Activated CD4-positive, alpha-beta T cell treated with anti-CD3 and anti-CD28 coated beads for 1 hour (primary cell): ENCODE data around the gene RSAD2.
A peak's percentile ranks its signal among the peaks of the same experiment; 100 is the strongest.
"Not testable (repeated sequence)": the region's sequence is repeated elsewhere in the genome, so short reads cannot be mapped to it uniquely, and the experiment has no call there.

Source experiments
- DNase-seq: peaks from one replicate; pipeline ENCODE4 v3.0.0-alpha.2; 2020

The RSAD2 gene

GRCh38 chr2:6865346-6866274 is 12.0 kb upstream of the RSAD2 start, which contains the start of gene CMPK2:
CMPK2 (minus strand) TSS chr2:6865907; CDS start chr2:6865696, 211 bp downstream.
- peak; percentile 95 for DNase-seq

DNA sequence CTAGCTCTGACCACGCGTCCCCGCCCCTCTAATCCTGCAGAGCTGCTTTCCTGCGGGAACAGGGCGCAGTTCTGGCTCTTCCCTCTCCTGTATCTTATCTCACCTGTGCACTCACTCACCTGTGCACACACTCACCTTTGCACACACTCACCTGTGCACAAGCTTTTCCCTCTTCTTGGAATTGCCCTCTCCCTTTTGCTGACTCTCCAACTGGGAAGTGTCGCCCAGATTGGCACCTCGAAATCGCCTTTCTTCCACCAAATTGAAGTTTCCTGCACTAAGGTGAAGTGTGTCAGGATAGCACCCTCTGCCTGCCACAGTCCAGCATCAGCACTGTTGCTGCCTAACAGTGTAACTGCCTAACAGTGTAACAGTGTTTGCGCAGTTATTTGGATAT is 11.3 kb upstream of the RSAD2 start:
- DNase-seq = peak; percentile 55

- DNase-seq = no peak
Observed at GRCh38 chr2:6866982-6867381, 10.6 kb upstream of the RSAD2 start.

- DNase-seq = no peak
Observed at GRCh38 chr2:6872394-6872793, 5.2 kb upstream of the RSAD2 start.

GRCh38 chr2:6874032-6874431 is 3.5 kb upstream of the RSAD2 start:
- DNase-seq = no peak

- DNase-seq = no peak
Observed at GRCh38 chr2:6876309-6876708, 1.3 kb upstream of the RSAD2 start.

GRCh38 chr2:6878549-6878948 is 972 bp downstream of the RSAD2 start:
- DNase-seq = no peak

- DNase-seq = no peak
Observed at GRCh38 chr2:6879011-6879410, 1.4 kb downstream of the RSAD2 start.

GRCh38 chr2:6880200-6880733 is 2.7 kb downstream of the RSAD2 start:
- no peak for DNase-seq

- DNase-seq = no peak
Observed at GRCh38 chr2:6881046-6881445, 3.5 kb downstream of the RSAD2 start.

DNA sequence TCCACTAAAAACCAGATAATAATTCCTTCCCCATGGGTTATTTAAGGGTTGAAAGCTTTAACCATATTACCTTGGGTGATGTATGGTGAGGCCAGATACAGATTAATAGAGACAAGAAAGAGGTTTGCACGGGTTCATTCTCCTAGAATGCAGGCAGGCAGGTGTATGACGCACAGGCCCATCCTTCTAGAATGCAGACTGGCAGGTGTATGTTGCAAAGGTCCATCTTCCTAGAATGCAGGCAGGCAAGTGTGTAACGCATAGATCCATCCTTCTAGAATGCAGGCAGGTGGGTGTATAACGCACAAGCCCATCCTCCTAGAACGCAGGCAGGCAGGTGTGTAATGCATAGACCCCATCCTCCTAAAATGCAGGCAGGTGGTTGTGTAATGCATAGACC is 3.9 kb downstream of the RSAD2 start:
- DNase-seq = no peak

DNA sequence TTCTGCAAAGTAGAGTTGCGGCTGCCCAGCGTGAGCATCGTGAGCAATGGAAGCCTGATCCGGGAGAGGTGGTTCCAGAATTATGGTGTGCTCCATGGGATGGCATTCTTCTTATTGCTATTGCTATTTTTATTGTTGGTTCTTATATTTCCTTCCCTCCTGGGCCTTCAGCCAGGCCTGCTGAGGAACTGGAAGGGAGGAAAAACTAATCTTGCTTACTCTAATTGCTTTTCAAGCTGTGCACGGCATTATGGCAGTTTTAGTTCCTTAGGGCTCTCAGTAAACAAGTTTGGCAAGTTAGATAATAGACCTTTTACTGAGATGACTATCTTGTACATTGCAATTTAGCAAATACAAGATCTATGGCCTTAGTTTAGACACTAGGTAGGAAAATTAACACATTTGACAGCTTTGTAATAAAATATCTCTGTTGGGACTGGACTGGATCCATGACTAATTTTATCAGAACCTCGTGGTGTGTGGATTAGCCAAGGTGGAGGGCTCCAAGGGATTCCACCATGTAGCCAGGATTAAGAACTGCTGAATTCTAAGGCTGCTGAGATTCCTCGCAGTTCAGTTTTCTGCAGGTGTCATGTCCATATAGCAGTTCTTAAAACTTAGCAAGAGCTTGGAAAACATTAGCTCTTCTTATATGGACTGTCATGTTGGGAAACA is 6.0 kb downstream of the RSAD2 start:
- DNase-seq = no peak

- DNase-seq = no peak
Observed at GRCh38 chr2:6885551-6885950, 8.0 kb downstream of the RSAD2 start.

DNA sequence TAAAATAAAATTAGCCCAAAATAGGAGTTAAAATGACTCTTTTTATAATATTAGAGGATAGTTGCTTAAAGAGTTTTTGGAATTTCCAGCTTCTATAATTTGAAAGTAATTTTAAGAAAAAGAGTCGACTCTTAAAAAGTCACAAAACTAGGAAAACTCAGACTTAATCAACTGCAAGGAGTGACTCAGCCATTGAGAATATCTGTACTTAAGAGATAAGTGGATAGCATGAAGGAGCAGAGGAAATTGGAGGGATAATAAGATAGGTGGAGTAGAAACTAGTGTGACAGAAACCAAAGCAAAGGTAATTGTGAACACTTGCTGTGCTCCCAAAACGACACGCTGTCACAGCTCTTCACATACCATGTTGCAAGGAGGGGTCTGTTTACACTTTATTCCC is 8.4 kb downstream of the RSAD2 start:
- DNase-seq = no peak

GRCh38 chr2:6887751-6888192 is 10.2 kb downstream of the RSAD2 start:
- no peak for DNase-seq

- no peak for DNase-seq
Observed at GRCh38 chr2:6888724-6889123, 11.1 kb downstream of the RSAD2 start.

DNA sequence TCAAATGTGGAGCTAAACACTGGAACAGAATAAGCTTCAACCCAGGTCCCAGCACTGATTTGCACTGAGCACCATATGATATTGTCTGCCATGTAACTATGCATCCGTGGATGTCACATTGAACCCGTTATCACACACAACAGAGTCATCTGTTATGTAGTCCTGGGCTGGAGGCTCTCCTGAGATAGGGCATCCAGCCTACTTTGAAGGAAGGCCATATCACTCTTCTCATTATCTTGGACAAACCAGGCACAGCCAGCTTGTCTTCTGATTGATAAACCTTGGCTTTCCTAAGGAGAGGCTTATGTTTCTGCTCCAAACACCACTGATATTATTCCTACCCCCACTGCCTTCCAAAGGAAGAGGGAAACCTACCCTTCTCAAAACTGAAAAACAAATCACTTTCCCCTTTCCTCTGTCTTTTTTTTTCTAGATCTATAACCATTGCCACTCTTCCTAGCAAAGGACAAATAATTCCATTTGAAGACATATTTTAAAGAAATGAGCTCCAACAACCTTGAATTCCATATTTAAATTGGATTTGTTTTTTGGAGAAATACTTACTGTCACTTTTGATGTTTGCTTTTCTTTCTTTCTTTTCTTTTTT is 16.4 kb downstream of the RSAD2 start:
- no peak for DNase-seq

DNA sequence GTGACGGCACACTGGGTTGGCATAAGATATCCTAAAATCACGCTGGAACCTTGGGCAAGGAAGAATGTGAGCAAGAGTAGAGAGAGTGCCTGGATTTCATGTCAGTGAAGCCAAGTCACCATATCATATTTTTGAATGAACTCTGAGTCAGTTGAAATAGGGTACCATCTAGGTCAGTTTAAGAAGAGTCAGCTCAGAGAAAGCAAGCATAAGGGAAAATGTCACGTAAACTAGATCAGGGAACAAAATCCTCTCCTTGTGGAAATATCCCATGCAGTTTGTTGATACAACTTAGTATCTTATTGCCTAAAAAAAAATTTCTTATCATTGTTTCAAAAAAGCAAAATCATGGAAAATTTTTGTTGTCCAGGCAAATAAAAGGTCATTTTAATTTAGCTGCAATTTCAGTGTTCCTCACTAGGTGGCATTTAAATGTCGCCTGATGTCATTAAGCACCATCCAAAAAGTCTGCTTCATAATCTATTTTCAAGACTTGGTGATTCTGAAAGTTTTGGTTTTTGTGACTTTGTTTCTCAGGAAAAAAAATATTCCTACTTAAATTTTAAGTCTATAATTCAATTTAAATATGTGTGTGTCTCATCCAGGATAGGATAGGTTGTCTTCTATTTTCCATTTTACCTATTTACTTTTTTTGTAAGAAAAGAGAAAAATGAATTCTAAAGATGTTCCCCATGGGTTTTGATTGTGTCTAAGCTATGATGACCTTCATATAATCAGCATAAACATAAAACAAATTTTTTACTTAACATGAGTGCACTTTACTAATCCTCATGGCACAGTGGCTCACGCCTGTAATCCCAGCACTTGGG is 19.6 kb downstream of the RSAD2 start:
- no peak for DNase-seq

DNA sequence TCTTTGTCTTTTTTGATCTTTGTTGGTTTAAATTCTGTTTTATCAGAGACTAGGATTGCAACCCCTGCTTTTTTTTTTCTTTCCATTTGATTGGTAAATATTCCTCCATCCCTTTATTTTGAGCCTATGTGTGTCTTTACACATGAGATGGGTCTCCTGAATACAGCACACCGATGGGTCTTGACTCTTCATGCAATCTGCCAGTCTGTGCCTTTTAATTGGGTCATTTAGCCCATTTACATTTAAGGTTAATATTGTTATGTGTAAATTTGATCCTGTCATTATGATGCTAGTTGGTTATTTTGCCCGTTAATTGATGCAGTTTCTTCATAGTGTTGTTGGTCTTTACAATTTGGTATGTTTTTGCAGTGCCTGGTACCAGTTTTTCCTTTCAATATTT is 25.0 kb downstream of the RSAD2 start:
- not testable (repeated sequence) for DNase-seq

DNA sequence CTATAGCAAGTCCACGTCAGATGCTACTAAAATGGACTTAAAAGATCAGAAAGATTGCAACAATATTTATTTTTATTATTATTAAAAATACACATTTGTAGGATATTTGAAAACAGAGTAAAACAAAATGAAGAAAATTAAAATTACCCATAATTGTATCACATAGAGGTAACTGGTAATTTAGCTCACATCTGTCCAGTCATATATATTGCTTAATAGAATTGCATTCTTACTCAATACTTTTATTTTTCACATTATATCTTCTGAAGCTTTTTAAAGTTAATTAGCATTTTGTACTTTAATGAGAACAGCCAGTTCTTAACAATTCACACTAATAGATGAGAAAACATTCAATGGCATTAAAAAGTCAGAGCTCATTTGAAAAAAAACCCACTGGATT is 28.1 kb downstream of the RSAD2 start:
- DNase-seq = no peak

DNA sequence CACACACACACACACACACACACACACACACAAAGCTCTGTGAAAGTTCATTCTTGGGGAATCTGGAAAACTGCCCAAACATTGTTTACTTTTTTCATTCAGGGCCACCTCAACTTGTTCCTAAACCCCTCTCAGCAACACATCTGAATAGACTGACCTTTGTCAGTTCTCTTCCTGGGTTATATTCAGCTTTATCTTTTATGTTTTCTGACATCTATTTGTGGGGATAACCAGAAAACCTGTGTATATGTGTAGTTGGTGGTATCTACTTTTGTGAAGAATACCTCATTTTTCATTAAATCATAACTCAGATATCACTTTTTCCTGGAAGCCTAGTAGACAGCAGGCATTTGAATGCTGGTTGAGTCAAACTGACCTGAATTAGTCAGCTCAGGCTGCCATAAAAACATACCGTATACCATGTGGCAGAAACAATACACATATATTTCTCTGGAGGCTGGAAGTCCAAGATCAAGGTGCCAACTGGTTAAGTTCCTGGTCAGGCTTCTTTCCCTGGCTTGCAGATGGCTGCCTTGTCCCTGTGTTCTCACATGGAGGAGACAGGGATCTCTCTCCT is 28.7 kb downstream of the RSAD2 start:
- DNase-seq = no peak

DNA sequence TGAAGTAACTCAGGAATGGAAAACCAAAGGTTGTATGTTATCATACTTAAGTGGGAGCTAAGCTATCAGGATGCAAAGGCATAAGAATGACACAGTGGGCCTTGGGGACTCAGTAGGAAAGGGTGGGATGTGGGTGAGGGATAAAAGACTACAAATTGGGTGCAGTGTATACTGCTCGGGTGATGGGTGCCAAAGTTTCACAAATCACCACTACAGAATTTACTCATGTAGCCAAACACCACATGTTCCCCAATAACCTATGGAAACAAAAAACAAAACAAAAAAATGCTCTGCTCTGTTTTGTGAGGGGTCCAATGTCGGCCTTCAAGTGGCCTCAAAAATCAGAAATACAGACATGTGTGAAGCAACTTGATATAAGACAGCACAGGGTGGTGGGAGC is 30.7 kb downstream of the RSAD2 start:
- no peak for DNase-seq
